ENCODE data around the gene TLCD3B. TPM values are rescaled to one million over a fixed set of nuclear protein-coding genes. Genes with fewer than 3 reads are reported as not detected.

The TLCD3B gene
- polyA plus RNA-seq, 1 of the 3 experiments (the other 2 are of a cell fraction), result 3.8 TPM

DNA sequence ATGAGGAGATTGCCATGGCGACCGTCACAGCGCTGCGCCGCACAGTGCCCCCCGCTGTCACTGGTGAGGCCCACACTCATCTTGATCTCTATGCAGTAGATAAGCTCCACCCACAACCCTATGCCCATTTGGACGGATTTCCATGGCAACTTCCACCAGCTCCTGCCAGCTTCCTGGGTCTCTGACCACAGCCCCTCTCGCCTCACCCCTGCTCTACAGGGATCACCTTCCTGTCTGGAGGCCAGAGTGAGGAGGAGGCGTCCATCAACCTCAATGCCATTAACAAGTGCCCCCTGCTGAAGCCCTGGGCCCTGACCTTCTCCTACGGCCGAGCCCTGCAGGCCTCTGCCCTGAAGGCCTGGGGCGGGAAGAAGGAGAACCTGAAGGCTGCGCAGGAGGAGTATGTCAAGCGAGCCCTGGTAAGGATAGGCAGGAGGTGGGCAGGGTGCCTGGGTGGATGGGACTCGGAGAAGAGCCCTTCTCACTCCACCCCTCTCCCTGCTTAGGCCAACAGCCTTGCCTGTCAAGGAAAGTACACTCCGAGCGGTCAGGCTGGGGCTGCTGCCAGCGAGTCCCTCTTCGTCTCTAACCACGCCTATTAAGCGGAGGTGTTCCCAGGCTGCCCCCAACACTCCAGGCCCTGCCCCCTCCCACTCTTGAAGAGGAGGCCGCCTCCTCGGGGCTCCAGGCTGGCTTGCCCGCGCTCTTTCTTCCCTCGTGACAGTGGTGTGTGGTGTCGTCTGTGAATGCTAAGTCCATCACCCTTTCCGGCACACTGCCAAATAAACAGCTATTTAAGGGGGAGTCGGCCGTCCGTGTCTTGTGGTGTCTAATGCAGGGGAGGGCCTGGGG is 38.8 kb upstream of the TLCD3B start:
- peak overlapping the region; percentile 100 for H3K4me2 ChIP-seq
- H3K27me3 ChIP-seq (ENCODE audit: insufficient read depth), result no peaks in the 10 kb centered on the region
- H3K27ac ChIP-seq (ENCODE audit: low read depth in 2 of 2, low read length in 1 of 2), result peak overlapping the region in 1 of 2 experiments; percentile 32; a peak in 2 of 4 replicates
- H3F3A ChIP-seq (replicated peaks; ENCODE audit: insufficient read depth), result peaks cover 70% of the 10 kb centered on the region
- H3K4me3 ChIP-seq (ENCODE audit: low read depth in 2 of 2, low read length in 1 of 2), result no peak overlapping the region
- no peaks in the 10 kb centered on the region for H3K9me3 ChIP-seq
- H2AFZ ChIP-seq (ENCODE audit: low read depth), result no peak overlapping the region
- ChIA-PET POLR2A (interaction anchor here (0.6 kb wide), 1 partner anchor 22 kb away, joined by 3 read pairs; the partner anchor contains the start of gene TBX6), CTCF (interaction anchor here (1.4 to 1.9 kb wide), 2 partner anchors 22 to 38 kb away, joined by 4 to 8 read pairs; partner anchors contain the start of genes TBX6 and TLCD3B)
- H4K20me1 ChIP-seq (ENCODE audit: insufficient read depth), result peaks cover 59% of the 10 kb centered on the region
- peak; percentile 49 for DNase-seq
- 89% methylated on average over 28 of the region's 31 CpGs for WGBS (ENCODE audit: low lambda C conversion rate)
- TF ChIP-seq GABPA (IDR thresholded peaks at IDR 0.05; ENCODE audit: low read depth) (no peak), EP300 (IDR thresholded peaks at IDR 0.05; ENCODE audit: borderline replicate concordance in 1 of 2, low read depth in 1 of 2, low read length in 1 of 2) (no peak), GATA2 (CRISPR knock-in tag; IDR thresholded peaks at IDR 0.05) (no peak), MEF2A (IDR thresholded peaks at IDR 0.05; ENCODE audit: borderline replicate concordance, low read depth) (no peak), RAD21 (IDR thresholded peaks at IDR 0.05; ENCODE audit: low read length) (no peak), FOXJ3 (CRISPR knock-in tag; IDR thresholded peaks at IDR 0.05) (no peak), JUND (IDR thresholded peaks at IDR 0.05) (no peak)
- TF ChIP-seq, protein P1, sequence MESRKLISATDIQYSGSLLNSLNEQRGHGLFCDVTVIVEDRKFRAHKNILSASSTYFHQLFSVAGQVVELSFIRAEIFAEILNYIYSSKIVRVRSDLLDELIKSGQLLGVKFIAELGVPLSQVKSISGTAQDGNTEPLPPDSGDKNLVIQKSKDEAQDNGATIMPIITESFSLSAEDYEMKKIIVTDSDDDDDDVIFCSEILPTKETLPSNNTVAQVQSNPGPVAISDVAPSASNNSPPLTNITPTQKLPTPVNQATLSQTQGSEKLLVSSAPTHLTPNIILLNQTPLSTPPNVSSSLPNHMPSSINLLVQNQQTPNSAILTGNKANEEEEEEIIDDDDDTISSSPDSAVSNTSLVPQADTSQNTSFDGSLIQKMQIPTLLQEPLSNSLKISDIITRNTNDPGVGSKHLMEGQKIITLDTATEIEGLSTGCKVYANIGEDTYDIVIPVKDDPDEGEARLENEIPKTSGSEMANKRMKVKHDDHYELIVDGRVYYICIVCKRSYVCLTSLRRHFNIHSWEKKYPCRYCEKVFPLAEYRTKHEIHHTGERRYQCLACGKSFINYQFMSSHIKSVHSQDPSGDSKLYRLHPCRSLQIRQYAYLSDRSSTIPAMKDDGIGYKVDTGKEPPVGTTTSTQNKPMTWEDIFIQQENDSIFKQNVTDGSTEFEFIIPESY (IDR thresholded peaks at IDR 0.05; ENCODE audit: borderline replicate concordance, low read depth), result no peak
- TF ChIP-seq, protein P2, sequence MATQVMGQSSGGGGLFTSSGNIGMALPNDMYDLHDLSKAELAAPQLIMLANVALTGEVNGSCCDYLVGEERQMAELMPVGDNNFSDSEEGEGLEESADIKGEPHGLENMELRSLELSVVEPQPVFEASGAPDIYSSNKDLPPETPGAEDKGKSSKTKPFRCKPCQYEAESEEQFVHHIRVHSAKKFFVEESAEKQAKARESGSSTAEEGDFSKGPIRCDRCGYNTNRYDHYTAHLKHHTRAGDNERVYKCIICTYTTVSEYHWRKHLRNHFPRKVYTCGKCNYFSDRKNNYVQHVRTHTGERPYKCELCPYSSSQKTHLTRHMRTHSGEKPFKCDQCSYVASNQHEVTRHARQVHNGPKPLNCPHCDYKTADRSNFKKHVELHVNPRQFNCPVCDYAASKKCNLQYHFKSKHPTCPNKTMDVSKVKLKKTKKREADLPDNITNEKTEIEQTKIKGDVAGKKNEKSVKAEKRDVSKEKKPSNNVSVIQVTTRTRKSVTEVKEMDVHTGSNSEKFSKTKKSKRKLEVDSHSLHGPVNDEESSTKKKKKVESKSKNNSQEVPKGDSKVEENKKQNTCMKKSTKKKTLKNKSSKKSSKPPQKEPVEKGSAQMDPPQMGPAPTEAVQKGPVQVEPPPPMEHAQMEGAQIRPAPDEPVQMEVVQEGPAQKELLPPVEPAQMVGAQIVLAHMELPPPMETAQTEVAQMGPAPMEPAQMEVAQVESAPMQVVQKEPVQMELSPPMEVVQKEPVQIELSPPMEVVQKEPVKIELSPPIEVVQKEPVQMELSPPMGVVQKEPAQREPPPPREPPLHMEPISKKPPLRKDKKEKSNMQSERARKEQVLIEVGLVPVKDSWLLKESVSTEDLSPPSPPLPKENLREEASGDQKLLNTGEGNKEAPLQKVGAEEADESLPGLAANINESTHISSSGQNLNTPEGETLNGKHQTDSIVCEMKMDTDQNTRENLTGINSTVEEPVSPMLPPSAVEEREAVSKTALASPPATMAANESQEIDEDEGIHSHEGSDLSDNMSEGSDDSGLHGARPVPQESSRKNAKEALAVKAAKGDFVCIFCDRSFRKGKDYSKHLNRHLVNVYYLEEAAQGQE (IDR thresholded peaks at IDR 0.05; ENCODE audit: low read depth, low read length), result no peak
- TF ChIP-seq, protein P3, sequence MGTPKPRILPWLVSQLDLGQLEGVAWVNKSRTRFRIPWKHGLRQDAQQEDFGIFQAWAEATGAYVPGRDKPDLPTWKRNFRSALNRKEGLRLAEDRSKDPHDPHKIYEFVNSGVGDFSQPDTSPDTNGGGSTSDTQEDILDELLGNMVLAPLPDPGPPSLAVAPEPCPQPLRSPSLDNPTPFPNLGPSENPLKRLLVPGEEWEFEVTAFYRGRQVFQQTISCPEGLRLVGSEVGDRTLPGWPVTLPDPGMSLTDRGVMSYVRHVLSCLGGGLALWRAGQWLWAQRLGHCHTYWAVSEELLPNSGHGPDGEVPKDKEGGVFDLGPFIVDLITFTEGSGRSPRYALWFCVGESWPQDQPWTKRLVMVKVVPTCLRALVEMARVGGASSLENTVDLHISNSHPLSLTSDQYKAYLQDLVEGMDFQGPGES (IDR thresholded peaks at IDR 0.05; ENCODE audit: low read depth, low read length), result no peak
- H3K9me2 ChIP-seq, result no peaks in the 10 kb centered on the region
- H3K9ac ChIP-seq, result 0 out of 2 replicates have a peak overlapping the region, but pooled peaks have one; percentile 31
- peaks cover 45 to 65% of the 10 kb centered on the region in 2 experiments for H3K36me3 ChIP-seq (replicated peaks in 1 of 2; ENCODE audit: control insufficient read depth in 1 of 2, insufficient read depth in 2 of 2, low read length in 1 of 2)
- H3K4me1 ChIP-seq (ENCODE audit: control insufficient read depth in 1 of 2, insufficient read depth in 2 of 2, low read depth in 1 of 2, low read length in 1 of 2), result peaks cover 19 to 24% of the 10 kb centered on the region in 2 experiments
- peaks cover 64% of the 10 kb centered on the region for H3K79me2 ChIP-seq (ENCODE audit: insufficient read depth)
